ENCODE measurements around the gene DPPA5.
"Not testable (repeated sequence)": the region's sequence is repeated elsewhere in the genome, so short reads cannot be mapped to it uniquely, and the experiment has no call there.

DPPA5 gene

DNA sequence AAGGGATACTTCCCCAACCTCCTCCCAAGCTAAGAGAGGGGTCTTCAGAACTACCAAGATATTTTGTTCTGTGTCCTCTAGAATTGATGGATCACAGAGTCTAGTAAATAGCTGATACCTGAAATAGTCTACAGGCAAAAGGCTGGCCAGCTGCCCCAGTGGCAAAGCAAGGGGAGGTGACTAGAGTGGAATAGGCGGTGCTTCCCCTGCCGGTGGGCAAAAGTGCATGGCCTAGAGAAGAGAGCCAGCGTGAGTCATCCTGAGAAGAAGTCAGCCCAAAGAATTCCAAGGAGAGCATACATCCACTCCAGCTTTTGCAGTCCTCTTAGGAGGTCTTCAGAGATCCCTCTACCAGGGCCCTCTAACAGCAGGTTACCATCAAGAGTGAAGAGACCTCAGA, 14.7 kb downstream of the DPPA5 start:
- TF ChIP-seq, protein P1, sequence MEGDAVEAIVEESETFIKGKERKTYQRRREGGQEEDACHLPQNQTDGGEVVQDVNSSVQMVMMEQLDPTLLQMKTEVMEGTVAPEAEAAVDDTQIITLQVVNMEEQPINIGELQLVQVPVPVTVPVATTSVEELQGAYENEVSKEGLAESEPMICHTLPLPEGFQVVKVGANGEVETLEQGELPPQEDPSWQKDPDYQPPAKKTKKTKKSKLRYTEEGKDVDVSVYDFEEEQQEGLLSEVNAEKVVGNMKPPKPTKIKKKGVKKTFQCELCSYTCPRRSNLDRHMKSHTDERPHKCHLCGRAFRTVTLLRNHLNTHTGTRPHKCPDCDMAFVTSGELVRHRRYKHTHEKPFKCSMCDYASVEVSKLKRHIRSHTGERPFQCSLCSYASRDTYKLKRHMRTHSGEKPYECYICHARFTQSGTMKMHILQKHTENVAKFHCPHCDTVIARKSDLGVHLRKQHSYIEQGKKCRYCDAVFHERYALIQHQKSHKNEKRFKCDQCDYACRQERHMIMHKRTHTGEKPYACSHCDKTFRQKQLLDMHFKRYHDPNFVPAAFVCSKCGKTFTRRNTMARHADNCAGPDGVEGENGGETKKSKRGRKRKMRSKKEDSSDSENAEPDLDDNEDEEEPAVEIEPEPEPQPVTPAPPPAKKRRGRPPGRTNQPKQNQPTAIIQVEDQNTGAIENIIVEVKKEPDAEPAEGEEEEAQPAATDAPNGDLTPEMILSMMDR (IDR thresholded peaks at IDR 0.05; ENCODE audit: extremely low read depth, insufficient read depth, missing control alignments) = no peak
- in situ Hi-C loops (cut with MboI; ENCODE audit: low pct_unique_long_range_greater_than_20kb, low sequenced_read_pairs, unreplicated experiment) = loop anchor here (25.0 kb wide), 1 partner anchor 927 kb away; no protein-coding TSS in a partner anchor
- DNase-seq (ENCODE audit: low spot score) = no peak

DNA sequence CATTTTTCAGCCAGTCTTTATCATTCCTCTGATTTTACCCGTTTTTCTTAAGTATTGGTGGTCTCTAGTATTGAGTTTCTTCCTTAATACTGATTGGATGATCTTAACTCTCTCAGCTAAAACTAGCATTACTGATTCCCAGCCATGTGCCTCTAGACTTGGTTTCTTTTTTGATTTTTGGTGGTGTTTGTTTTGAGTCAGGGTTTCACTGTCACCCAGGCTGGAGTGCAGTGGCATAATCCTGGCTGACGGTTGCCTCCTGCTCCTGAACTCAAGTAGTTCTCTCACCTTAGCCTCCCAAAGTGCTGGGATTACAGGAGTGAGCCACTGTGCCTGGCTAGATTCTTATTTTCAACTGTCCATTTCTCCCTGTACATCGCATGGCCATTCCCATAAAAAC, 24.9 kb downstream of the DPPA5 start:
- no peak for DNase-seq (ENCODE audit: low spot score)
- in situ Hi-C loops (cut with MboI; ENCODE audit: low pct_unique_long_range_greater_than_20kb, low sequenced_read_pairs, unreplicated experiment) = loop anchor here (25.0 kb wide), 1 partner anchor 917 kb away; no protein-coding TSS in a partner anchor
- TF ChIP-seq, protein P1 (IDR thresholded peaks at IDR 0.05; ENCODE audit: extremely low read depth, insufficient read depth, missing control alignments) = no peak

DNA sequence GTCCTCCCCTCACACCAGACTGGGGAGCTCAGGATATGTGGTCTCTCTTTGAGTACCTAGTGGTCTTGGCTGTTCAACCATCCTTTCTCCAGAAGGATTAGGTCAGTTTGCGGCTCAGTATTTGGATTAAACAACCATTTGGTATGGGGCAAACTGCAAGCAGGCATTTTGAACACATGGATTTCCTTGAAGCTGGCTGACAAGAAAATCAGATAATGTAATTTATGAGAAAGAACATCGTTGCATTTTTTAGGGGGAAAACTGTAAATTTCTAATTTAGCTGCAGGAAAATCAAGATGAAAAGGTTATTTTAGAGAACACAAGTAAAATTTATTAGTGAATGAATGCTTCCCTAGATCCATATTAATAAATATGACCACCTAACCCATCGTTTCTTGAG, 25.3 kb downstream of the DPPA5 start:
- TF ChIP-seq, protein P1 (IDR thresholded peaks at IDR 0.05; ENCODE audit: extremely low read depth, insufficient read depth, missing control alignments) = no peak
- DNase-seq (ENCODE audit: low spot score) = no peak
- in situ Hi-C loops (cut with MboI; ENCODE audit: low pct_unique_long_range_greater_than_20kb, low sequenced_read_pairs, unreplicated experiment) = loop anchor here (25.0 kb wide), 1 partner anchor 916 kb away; no protein-coding TSS in a partner anchor

DNA sequence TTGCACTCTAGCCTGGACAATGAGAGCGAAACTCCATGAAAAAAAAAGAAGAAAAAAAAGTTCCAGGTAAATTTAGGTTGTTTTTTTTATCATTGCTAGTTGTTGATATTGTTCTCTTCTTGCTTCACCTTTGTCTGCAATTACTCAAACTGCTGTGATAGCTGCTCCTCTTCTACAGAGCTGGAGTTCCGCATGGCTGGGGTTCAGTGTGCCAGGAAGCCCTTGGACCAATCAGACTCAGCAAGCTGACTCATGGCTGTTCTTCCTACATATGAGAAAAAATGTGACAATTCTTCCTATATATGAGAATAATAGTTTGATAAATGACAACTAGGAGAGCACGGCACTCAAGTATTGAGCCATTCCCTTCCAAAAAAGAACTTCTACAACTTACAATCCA, 28.4 kb downstream of the DPPA5 start:
- in situ Hi-C loops (cut with MboI; ENCODE audit: low pct_unique_long_range_greater_than_20kb, low sequenced_read_pairs, unreplicated experiment) = loop anchor here (25.0 kb wide), 1 partner anchor 913 kb away; no protein-coding TSS in a partner anchor
- DNase-seq (ENCODE audit: low spot score) = no peak
- TF ChIP-seq, protein P1 (IDR thresholded peaks at IDR 0.05; ENCODE audit: extremely low read depth, insufficient read depth, missing control alignments) = no peak

DNA sequence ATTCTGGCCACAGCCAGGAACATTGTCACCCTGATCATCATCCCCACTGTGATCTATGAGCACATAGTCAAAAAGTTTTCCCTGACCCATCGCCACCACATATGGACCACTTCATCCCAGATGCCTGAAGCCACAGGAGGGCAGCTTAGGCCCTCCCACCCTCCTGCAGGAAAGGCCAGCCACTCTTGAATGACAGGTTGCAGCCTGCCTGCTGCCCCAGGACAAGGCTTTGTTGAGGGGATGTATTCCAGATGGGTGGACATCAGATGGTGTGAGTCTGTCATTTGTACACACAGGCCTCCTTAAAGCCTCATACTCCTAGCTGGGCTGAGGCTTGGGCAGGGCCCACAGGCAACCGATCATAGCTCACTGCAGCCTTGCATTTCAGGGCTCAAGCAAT, 30.8 kb downstream of the DPPA5 start:
- no peak for DNase-seq (ENCODE audit: low spot score)
- TF ChIP-seq, protein P1 (IDR thresholded peaks at IDR 0.05; ENCODE audit: extremely low read depth, insufficient read depth, missing control alignments) = no peak
- in situ Hi-C loops (cut with MboI; ENCODE audit: low pct_unique_long_range_greater_than_20kb, low sequenced_read_pairs, unreplicated experiment) = no loop called here

DNA sequence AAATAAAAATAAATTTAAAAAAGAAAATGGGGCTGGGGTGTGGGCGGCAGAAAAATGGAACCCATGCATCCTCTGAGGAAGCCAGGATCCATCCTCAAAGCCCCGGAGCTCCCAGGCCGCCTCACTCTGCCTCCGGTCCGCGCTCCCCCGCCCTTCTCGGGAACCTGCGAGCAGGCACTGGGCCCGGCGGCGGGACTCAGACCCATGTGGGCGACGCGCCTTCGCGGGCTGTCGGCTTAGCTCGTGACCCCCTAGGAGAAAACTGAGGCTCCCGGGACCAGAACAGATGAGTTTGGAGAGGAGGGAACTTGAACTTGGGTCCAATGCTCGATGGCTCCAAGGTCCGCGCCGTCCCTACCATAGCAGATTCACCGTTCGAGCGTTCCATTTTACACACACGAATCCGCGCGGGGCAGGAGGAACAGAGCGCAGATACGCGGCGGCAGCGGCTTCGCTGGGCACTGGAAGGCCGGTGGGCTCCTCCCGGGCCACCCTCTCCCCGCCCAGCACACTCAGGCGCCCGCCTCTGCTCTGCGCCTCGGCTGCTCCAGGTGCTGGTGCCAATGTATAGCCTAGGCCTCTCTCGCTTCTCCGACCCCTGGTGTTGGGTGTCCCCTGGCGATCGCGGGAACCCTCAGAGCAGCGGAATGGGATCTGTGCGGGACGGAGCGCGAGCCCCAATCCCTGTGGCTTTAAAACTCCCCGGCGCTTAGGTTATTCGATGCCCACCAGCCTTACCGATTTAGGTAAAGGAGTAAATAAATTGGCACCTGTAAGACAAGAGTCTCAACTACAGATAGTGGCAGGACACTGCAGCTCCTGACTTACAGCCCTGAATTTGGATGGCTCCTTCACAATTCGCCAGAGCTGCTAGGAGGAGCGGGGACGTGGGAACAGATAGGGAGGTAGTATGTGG, 39.2 kb downstream of the DPPA5 start:
- TF ChIP-seq, protein P1 (IDR thresholded peaks at IDR 0.05; ENCODE audit: extremely low read depth, insufficient read depth, missing control alignments) = no peak
- in situ Hi-C loops (cut with MboI; ENCODE audit: low pct_unique_long_range_greater_than_20kb, low sequenced_read_pairs, unreplicated experiment) = no loop called here
- no peak for DNase-seq (ENCODE audit: low spot score)

DNA sequence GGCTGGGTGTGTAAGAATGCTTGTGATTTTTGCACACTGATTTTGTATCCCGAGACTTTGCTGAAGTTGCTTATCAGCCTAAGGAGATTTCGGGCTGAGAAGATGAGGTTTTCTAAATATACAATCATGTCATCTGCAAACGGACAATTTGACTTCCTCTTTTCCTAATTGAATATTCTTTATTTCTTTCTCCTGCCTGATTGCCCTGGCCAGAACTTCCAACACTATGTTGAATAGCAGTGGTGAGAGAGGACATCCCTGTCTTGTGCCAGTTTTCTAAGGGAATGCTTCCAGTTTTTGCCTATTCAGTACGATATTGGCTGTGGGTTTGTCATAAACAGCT, 43.6 kb downstream of the DPPA5 start:
- DNase-seq (ENCODE audit: low spot score); in situ Hi-C loops (cut with MboI; ENCODE audit: low pct_unique_long_range_greater_than_20kb, low sequenced_read_pairs, unreplicated experiment): not testable (repeated sequence)
